IPS DF 6.9 (cell line): Measurements from ENCODE around the gene HERPUD2.

Source experiments
- DNase-seq: peaks from one replicate; pipeline ENCODE4 v3.0.0-alpha.2; 2013; ENCODE audit warnings: low read depth, low spot score
- H3K27ac ChIP-seq: one replicate; pipeline ENCODE4 v1.5.1; 2013; ENCODE audit warnings: low read length, control low read depth
- H3K27me3 ChIP-seq: 2 replicates; pipeline ENCODE4 v1.6.1; 2013; ENCODE audit warnings: mild to moderate bottlenecking, low read length; ENCODE audit not compliant: control insufficient read depth, insufficient read depth
- H3K36me3 ChIP-seq: 2 replicates; pipeline ENCODE4 v1.6.1; 2013; ENCODE audit warnings: low read length; ENCODE audit not compliant: control insufficient read depth, insufficient read depth
- H3K4me1 ChIP-seq: 2 replicates; pipeline ENCODE4 v1.6.1; 2013; ENCODE audit warnings: low read length; ENCODE audit not compliant: control insufficient read depth, insufficient read depth
- H3K4me3 ChIP-seq: 2 replicates; pipeline ENCODE4 v1.5.1; 2013; ENCODE audit warnings: mild to moderate bottlenecking, low read length
- H3K9me3 ChIP-seq: 2 replicates; pipeline ENCODE4 v1.6.1; 2013; ENCODE audit warnings: low read length, inconsistent platforms; ENCODE audit not compliant: control insufficient read depth, insufficient read depth
- WGBS: extraction: QIAGEN DNeasy Blood & Tissue Kit; methylation state at CpG from one replicate; pipeline ENCODE4 v1.1.7; 2013; ENCODE audit warnings: mixed read lengths, missing lambda C conversion rate; ENCODE audit not compliant: insufficient read length, insufficient coverage; 5-methylcytosine and 5-hydroxymethylcytosine counted together

The HERPUD2 gene

GRCh38 chr7:35714862-35715261 is 19.9 kb upstream of the HERPUD2 start:
- no peaks in the 10 kb centered on the region for H3K36me3 ChIP-seq
- no CpG with 5 or more reads among the region's 1 CpG for WGBS
- H3K27ac ChIP-seq = no peak overlapping the region
- peaks cover 1% of the 10 kb centered on the region; the same call in 1 of the 2 replicates for H3K27me3 ChIP-seq
- no peaks in the 10 kb centered on the region for H3K9me3 ChIP-seq
- no peaks in the 10 kb centered on the region for H3K4me1 ChIP-seq
- no peak for DNase-seq
- H3K4me3 ChIP-seq = no peak overlapping the region

GRCh38 chr7:35714407-35714806 is 19.5 kb upstream of the HERPUD2 start:
- no peak overlapping the region for H3K4me3 ChIP-seq
- DNase-seq = no peak
- peaks cover 1% of the 10 kb centered on the region; the same call in 1 of the 2 replicates for H3K27me3 ChIP-seq
- no peaks in the 10 kb centered on the region for H3K4me1 ChIP-seq
- no CpG with 5 or more reads among the region's 1 CpG for WGBS
- H3K36me3 ChIP-seq = no peaks in the 10 kb centered on the region
- no peaks in the 10 kb centered on the region for H3K9me3 ChIP-seq
- H3K27ac ChIP-seq = no peak overlapping the region

DNA sequence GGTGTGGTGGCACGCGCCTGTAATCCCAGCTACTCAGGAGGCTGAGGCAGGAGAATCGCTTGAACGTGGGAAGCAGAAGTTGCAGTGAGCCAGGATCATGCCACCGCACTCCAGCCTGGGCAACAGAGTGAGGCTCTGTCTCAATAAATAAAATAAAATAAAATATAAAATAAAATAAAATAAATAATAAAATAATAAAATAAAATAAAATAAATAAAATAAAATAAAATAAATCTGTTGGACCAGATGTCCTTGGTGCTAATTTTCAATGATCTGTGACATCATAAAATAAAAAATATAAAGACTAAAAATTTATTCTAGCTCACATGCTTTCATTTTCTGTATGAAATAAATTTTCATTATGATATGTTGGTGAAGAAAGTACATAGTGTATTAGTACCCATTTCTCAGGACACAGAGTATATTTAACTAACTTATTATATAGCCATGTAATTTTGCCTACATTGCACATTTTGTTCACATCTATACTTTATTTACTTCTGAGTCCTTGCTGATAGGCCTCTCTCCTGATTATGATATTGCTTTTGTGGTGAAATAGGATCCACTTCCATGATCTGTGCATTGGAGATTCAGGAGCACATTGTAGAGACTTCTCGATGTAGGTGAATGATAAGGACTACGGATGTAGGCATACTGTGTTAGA is 17.8 kb upstream of the HERPUD2 start:
- no peaks in the 10 kb centered on the region for H3K9me3 ChIP-seq
- no peaks in the 10 kb centered on the region for H3K36me3 ChIP-seq
- H3K27ac ChIP-seq = no peak overlapping the region
- no peak overlapping the region for H3K4me3 ChIP-seq
- H3K27me3 ChIP-seq = no peaks in the 10 kb centered on the region
- no CpG with 5 or more reads among the region's 7 CpGs for WGBS
- H3K4me1 ChIP-seq = no peaks in the 10 kb centered on the region
- no peak for DNase-seq

DNA sequence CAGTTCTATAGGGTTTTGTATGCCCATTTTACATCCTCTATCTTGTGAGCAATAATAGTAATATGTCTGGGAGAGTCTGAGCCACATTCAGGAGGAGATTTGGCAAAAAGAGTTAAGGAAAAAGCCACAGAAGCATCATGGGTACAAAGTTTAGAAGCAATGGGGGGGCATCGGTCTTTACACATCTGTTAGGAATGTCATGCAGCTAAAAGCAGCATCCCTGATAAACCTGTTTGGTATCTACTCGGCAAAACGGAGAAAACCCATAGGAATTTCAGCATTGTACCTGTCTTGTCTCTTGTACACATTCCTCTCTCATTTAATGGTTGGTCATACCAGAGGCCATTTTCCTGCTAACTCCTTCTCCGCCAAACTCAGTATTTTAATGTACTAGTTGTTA is 12.5 kb upstream of the HERPUD2 start:
- Histone ChIP-seq H3K9me3 (no peaks in the 10 kb centered on the region), H3K4me3 (no peak overlapping the region), H3K4me1 (no peaks in the 10 kb centered on the region), H3K27me3 (no peaks in the 10 kb centered on the region), H3K27ac (no peak overlapping the region), H3K36me3 (no peaks in the 10 kb centered on the region)
- WGBS = no CpG with 5 or more reads among the region's 4 CpGs
- no peak for DNase-seq

- no peak for DNase-seq
- Histone ChIP-seq H3K4me3 (no peak overlapping the region), H3K27me3 (no peaks in the 10 kb centered on the region), H3K27ac (no peak overlapping the region), H3K9me3 (no peaks in the 10 kb centered on the region), H3K36me3 (no peaks in the 10 kb centered on the region), H3K4me1 (no peaks in the 10 kb centered on the region)
Observed at GRCh38 chr7:35705932-35706461, 11.1 kb upstream of the HERPUD2 start.

- no peaks in the 10 kb centered on the region for H3K36me3 ChIP-seq
- no peak overlapping the region for H3K27ac ChIP-seq
- no peak overlapping the region for H3K4me3 ChIP-seq
Observed at GRCh38 chr7:35704261-35704660, 9.3 kb upstream of the HERPUD2 start.

GRCh38 chr7:35702541-35702940 is 7.6 kb upstream of the HERPUD2 start:
- no peaks in the 10 kb centered on the region for H3K4me1 ChIP-seq
- no peak overlapping the region for H3K27ac ChIP-seq
- no peak for DNase-seq
- no peak overlapping the region for H3K4me3 ChIP-seq
- H3K27me3 ChIP-seq = no peaks in the 10 kb centered on the region
- H3K9me3 ChIP-seq = no peaks in the 10 kb centered on the region
- WGBS = no CpG with 5 or more reads among the region's 4 CpGs
- H3K36me3 ChIP-seq = no peaks in the 10 kb centered on the region

More at GRCh38 chr7:35704261-35704660, 9.3 kb upstream of the HERPUD2 start:
- no peaks in the 10 kb centered on the region for H3K27me3 ChIP-seq
- no peaks in the 10 kb centered on the region for H3K4me1 ChIP-seq
- WGBS = no CpG with 5 or more reads among the region's 1 CpG
- no peaks in the 10 kb centered on the region for H3K9me3 ChIP-seq
- no peak for DNase-seq

- Histone ChIP-seq H3K27ac (no peak overlapping the region), H3K9me3 (no peaks in the 10 kb centered on the region), H3K36me3 (no peaks in the 10 kb centered on the region), H3K27me3 (no peaks in the 10 kb centered on the region), H3K4me1 (no peaks in the 10 kb centered on the region), H3K4me3 (no peak overlapping the region)
- WGBS = no CpG with 5 or more reads among the region's 1 CpG
- DNase-seq = no peak
Observed at GRCh38 chr7:35701287-35701900, 6.5 kb upstream of the HERPUD2 start.

- WGBS = no CpG with 5 or more reads among the region's 2 CpGs
- H3K4me3 ChIP-seq = no peak overlapping the region
- H3K36me3 ChIP-seq = no peaks in the 10 kb centered on the region
- no peak for DNase-seq
- H3K9me3 ChIP-seq = no peaks in the 10 kb centered on the region
- no peaks in the 10 kb centered on the region for H3K4me1 ChIP-seq
- no peak overlapping the region for H3K27ac ChIP-seq
- no peaks in the 10 kb centered on the region for H3K27me3 ChIP-seq
Observed at GRCh38 chr7:35700865-35701264, 5.9 kb upstream of the HERPUD2 start.

GRCh38 chr7:35700333-35700732 is 5.4 kb upstream of the HERPUD2 start:
- no peak for DNase-seq
- Histone ChIP-seq H3K27ac (no peak overlapping the region), H3K9me3 (no peaks in the 10 kb centered on the region), H3K4me1 (no peaks in the 10 kb centered on the region), H3K4me3 (no peak overlapping the region), H3K36me3 (no peaks in the 10 kb centered on the region), H3K27me3 (no peaks in the 10 kb centered on the region)

DNA sequence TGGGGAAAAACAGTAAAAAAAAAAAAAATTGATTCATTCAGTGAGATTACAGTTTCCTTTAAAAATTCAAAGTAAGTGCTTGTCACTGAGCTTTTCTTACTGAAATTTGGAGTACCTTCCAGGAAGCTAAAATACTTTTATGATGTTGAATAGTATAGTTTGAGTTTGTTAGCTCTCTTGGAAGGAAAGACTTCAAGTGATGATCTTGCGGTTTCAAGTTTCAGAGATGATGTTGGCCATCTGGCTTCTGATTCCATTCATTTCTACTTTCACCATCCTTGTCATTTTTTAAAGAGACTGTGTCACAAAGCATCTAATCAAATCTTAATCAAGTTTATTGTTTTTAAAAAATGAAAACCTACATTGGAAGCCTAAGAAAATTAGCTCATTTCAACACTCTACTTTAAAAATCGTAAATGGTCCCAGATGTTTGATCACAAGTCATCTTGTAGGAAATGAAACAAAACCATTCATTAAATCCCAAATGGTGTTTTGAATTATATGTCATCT is 4.9 kb upstream of the HERPUD2 start:
- no peaks in the 10 kb centered on the region for H3K9me3 ChIP-seq
- H3K36me3 ChIP-seq = no peaks in the 10 kb centered on the region
- no peak for DNase-seq
- H3K4me1 ChIP-seq = no peaks in the 10 kb centered on the region
- no peak overlapping the region for H3K4me3 ChIP-seq
- WGBS = no CpG with 5 or more reads among the region's 2 CpGs
- no peaks in the 10 kb centered on the region for H3K27me3 ChIP-seq
- no peak overlapping the region for H3K27ac ChIP-seq
